Fibroblast of gingiva (primary cell): ENCODE measurements around the gene TMEM38A.

ENCODE experiments used
- DNase-seq: peaks from one replicate; pipeline ENCODE4 v3.0.0-alpha.2; 2011; ENCODE audit warnings: low read depth

Gene TMEM38A, protein sequence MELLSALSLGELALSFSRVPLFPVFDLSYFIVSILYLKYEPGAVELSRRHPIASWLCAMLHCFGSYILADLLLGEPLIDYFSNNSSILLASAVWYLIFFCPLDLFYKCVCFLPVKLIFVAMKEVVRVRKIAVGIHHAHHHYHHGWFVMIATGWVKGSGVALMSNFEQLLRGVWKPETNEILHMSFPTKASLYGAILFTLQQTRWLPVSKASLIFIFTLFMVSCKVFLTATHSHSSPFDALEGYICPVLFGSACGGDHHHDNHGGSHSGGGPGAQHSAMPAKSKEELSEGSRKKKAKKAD

GRCh38 chr19:16660763-16661479 lies at the start of gene TMEM38A:
Gene TMEM38A (plus strand): TSS chr19:16661139. CDS start chr19:16661218, 79 bp downstream.
- DNase-seq = no peak

DNA sequence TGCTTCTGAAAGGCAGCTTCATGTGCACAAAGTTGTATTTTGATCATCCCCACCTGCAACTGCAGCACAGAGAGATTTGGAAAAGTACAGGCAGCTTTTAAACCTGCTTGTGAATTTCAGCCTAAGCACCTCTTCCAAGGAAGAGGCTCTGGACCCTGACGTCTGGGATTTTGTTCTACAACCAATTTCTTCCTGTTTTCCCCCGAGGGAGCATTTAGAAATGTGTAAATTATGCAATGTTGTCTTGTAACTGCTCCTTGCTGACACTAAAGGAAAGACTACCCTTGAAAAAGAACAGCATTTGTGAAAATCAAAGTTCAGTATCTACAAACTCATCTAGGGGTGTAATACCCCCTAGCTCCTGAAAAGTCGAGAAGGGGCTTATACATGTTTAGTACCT lies 48.3 kb upstream of the TMEM38A start:
- DNase-seq = peak; percentile 44

GRCh38 chr19:16613841-16614240 lies 47.1 kb upstream of the TMEM38A start:
- DNase-seq = no peak

- no peak for DNase-seq
These were observed 46.0 kb upstream of the TMEM38A start for GRCh38 chr19:16614941-16615340.

GRCh38 chr19:16615808-16616207 lies 45.1 kb upstream of the TMEM38A start:
- DNase-seq = no peak

- no peak for DNase-seq
These were observed 42.7 kb upstream of the TMEM38A start for GRCh38 chr19:16618248-16618647.

GRCh38 chr19:16619457-16619856 lies 41.5 kb upstream of the TMEM38A start:
- DNase-seq = no peak

- DNase-seq = no peak
These were observed 40.9 kb upstream of the TMEM38A start for GRCh38 chr19:16620018-16620417.

GRCh38 chr19:16620584-16620983 lies 40.4 kb upstream of the TMEM38A start:
- no peak for DNase-seq

GRCh38 chr19:16621165-16621800 lies 39.7 kb upstream of the TMEM38A start:
- no peak for DNase-seq

DNA sequence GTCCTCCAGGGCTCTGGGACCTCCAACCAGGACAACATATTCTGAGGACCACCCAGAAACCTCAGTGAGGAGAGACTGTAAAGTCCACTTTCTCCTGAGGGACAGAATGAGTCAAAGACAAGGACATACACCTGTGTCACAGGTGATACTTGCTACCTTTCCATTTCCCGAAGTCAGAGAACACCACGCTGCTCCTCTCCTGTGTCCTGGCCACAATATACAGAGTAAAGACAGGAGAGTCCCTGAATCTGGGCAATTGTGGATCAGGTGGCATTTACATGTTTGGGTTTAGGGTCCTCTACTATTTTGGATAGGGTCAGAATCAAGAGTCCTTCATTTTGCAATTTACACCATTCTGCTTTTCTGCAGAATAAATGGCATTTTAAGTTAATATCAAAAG lies 37.9 kb upstream of the TMEM38A start:
- no peak for DNase-seq

DNA sequence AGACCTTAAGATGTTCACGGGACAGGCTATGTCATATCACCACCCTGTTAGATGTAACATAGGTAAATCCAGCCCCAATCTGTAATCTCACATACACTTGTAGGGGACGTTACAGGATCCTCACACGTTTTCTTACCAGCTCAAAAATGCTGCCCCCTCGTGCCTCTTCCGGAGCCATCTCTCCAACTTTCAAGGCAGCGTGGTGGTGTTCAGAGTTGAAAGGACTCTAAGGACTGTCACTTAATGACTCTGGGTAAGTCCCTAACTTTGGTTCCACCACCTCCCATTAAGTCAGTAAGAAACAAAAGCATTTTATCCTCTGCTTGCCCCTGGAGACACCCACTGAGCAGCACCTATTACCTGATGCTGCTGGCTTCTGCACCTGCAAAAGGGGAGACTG lies 37.4 kb upstream of the TMEM38A start:
- no peak for DNase-seq

GRCh38 chr19:16624236-16624635 lies 36.7 kb upstream of the TMEM38A start:
- no peak for DNase-seq

- DNase-seq = no peak
These were observed 35.6 kb upstream of the TMEM38A start for GRCh38 chr19:16625163-16625958.

- DNase-seq = no peak
These were observed 34.1 kb upstream of the TMEM38A start for GRCh38 chr19:16626796-16627192.

GRCh38 chr19:16627193-16627927 lies 33.6 kb upstream of the TMEM38A start:
- no peak for DNase-seq

GRCh38 chr19:16627928-16628182 lies 33.1 kb upstream of the TMEM38A start:
- DNase-seq = no peak

- DNase-seq = peak; percentile 91
These were observed 32.6 kb upstream of the TMEM38A start, which contains the start of gene MED26 for GRCh38 chr19:16628183-16628983. Gene MED26 (minus strand): TSS chr19:16628204. CDS start chr19:16627943, 261 bp downstream.

- peak; percentile 77 for DNase-seq
These were observed 31.8 kb upstream of the TMEM38A start for GRCh38 chr19:16628984-16629691.

DNA sequence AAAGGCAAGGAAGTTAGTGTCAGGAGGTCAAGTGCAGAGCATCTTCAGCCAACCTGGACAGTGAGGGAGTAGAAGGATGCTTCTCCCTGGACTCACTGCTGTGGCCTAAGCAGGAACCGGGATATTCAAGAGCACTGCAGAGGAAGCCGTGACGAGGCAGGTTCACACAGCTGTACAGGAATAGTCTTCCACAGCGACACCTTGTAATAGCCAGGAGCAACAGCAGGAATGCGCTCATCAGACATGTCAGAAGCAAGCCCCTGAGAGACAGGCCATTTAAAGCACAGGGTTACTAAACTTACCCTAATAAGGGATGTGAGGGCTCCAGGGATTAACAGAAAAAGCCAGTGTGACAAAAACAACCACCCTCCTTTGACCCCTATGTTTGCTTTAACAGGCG lies 29.5 kb upstream of the TMEM38A start:
- no peak for DNase-seq
